Left ventricle myocardium inferior (tissue), 1 donor: ENCODE data around the gene CARD19. TPM values are rescaled to one million over a fixed set of nuclear protein-coding genes. Genes with fewer than 3 reads are reported as not detected.

ENCODE experiments used
- DNase-seq: peaks from one replicate; pipeline ENCODE4 v3.0.0-alpha.2; 2020
- H3K27ac ChIP-seq: fragments of 200-600 bp; replicated peaks from 2 replicates; pipeline ENCODE4 v1.8.0; 2021
- H3K27me3 ChIP-seq: fragments of 200-600 bp; 2 replicates; pipeline ENCODE4 v1.8.0; 2021; ENCODE audit warnings: low read depth
- H3K36me3 ChIP-seq: fragments of 200-600 bp; 2 replicates; pipeline ENCODE4 v1.8.0; 2021
- H3K4me1 ChIP-seq: fragments of 200-600 bp; 2 replicates; pipeline ENCODE4 v1.8.0; 2021
- H3K4me3 ChIP-seq: fragments of 200-600 bp; 2 replicates; pipeline ENCODE4 v1.8.0; 2021; ENCODE audit warnings: mild to moderate bottlenecking, moderate library complexity
- H3K9me3 ChIP-seq: fragments of 200-600 bp; replicated peaks from 2 replicates; pipeline ENCODE4 v1.8.0; 2021
- CTCF ChIP-seq: fragments of 200-600 bp; IDR thresholded peaks from 2 replicates; pipeline ENCODE4 v1.8.0; 2021; ENCODE audit warnings: antibody characterized with exemption, mild to moderate bottlenecking, borderline replicate concordance
- intact Hi-C: fragments of 100-400 bp; cut with micrococcal nuclease; formaldehyde crosslinking; loops from one replicate; pipeline ENCODE4 v1.11.0; 2022
- total RNA-seq: library from RNA; stranded (reverse); fragmentation: NEBNext Ultra II Directional; extraction: Animal tissue kit (Norgen Biotek cat#: 25700); gene quantifications from one replicate; pipeline ENCODE4 v1.2.1, GENCODE V29; 2021
- donor health status: DM: no; HTN: yes; CAD: no; lungs with severe emphysema.

The CARD19 gene
- total RNA-seq, 1 donor from 2014 or later: 35.8 TPM

GRCh38 chr9:93071464-93071863 is 24.6 kb upstream of the CARD19 start:
- no peak for TF ChIP-seq CTCF
- no peaks in the 10 kb centered on the region for H3K9me3 ChIP-seq
- H3K36me3 ChIP-seq: no peaks in the 10 kb centered on the region
- H3K27me3 ChIP-seq: no peaks in the 10 kb centered on the region
- H3K4me1 ChIP-seq: peaks cover 20% of the 10 kb centered on the region
- intact Hi-C loops: no loop called here
- H3K4me3 ChIP-seq: no peak overlapping the region
- H3K27ac ChIP-seq: no peak overlapping the region
- DNase-seq: no peak

GRCh38 chr9:93072383-93072795 is 23.6 kb upstream of the CARD19 start:
- peak; percentile 44 for DNase-seq
- no peak for TF ChIP-seq CTCF
- Histone ChIP-seq H3K27me3 (no peaks in the 10 kb centered on the region), H3K36me3 (no peaks in the 10 kb centered on the region), H3K4me3 (no peak overlapping the region), H3K9me3 (no peaks in the 10 kb centered on the region), H3K4me1 (peaks cover 20% of the 10 kb centered on the region), H3K27ac (no peak overlapping the region)
- intact Hi-C loops: no loop called here

GRCh38 chr9:93076101-93076791 is 19.8 kb upstream of the CARD19 start:
- Histone ChIP-seq H3K4me3 (no peak overlapping the region), H3K36me3 (no peaks in the 10 kb centered on the region), H3K9me3 (no peaks in the 10 kb centered on the region), H3K27me3 (no peaks in the 10 kb centered on the region), H3K27ac (no peak overlapping the region), H3K4me1 (peaks cover 13% of the 10 kb centered on the region)
- intact Hi-C loops: no loop called here
- TF ChIP-seq CTCF: no peak
- DNase-seq: no peak

GRCh38 chr9:93076792-93077128 is 19.3 kb upstream of the CARD19 start:
- peaks cover 12% of the 10 kb centered on the region for H3K4me1 ChIP-seq
- no peak overlapping the region for H3K4me3 ChIP-seq
- intact Hi-C loops: no loop called here
- no peaks in the 10 kb centered on the region for H3K36me3 ChIP-seq
- no peaks in the 10 kb centered on the region for H3K9me3 ChIP-seq
- H3K27me3 ChIP-seq: no peaks in the 10 kb centered on the region
- H3K27ac ChIP-seq: no peak overlapping the region
- TF ChIP-seq CTCF: no peak
- DNase-seq: no peak

GRCh38 chr9:93077367-93077766 is 18.6 kb upstream of the CARD19 start:
- H3K4me1 ChIP-seq: peaks cover 5% of the 10 kb centered on the region
- H3K27me3 ChIP-seq: no peaks in the 10 kb centered on the region
- no peak overlapping the region for H3K27ac ChIP-seq
- intact Hi-C loops: no loop called here
- no peaks in the 10 kb centered on the region for H3K9me3 ChIP-seq
- H3K36me3 ChIP-seq: no peaks in the 10 kb centered on the region
- no peak for TF ChIP-seq CTCF
- H3K4me3 ChIP-seq: no peak overlapping the region
- no peak for DNase-seq
